ENCODE measurements around the gene CST3. TPM values are rescaled to one million over a fixed set of nuclear protein-coding genes. Genes with fewer than 3 reads are reported as not detected.

The CST3 gene
- total and polyA plus RNA-seq, 10 of the 15 experiments (the other 5 are each of a cell fraction or from before 2014, with no cell fraction given) = 11.8 to 127 (median 57.8) TPM

- no peaks in the 10 kb centered on the region for H3K9me3 ChIP-seq (replicated peaks; ENCODE audit: control insufficient read depth, insufficient read depth, low read length)
- ATAC-seq (no peak), FAIRE-seq (no peak), DNase-seq (ENCODE audit: low read depth, low spot score) (no peak)
- CTCF ChIA-PET = interaction anchor here (1.4 kb wide), 1 partner anchor 145 kb away, joined by 3 read pairs; no protein-coding TSS in a partner anchor
- no peak overlapping the region for H3K9ac ChIP-seq (ENCODE audit: control insufficient read depth, insufficient read depth, low read length)
- BruUV-seq (replicated peaks) = no TSS peak
- intact Hi-C loops (cut with micrococcal nuclease; ENCODE audit: unreplicated experiment) (no loop called here), in situ Hi-C loops (cut with MboI) (no loop called here)
- no peaks in the 10 kb centered on the region for H3K79me2 ChIP-seq (ENCODE audit: control insufficient read depth, insufficient read depth, low read length)
- H3K27me3 ChIP-seq (replicated peaks in 1 of 2; ENCODE audit: control insufficient read depth in 2 of 2, insufficient read depth in 2 of 2, low read length in 1 of 2) = peaks cover 0 to 4% of the 10 kb centered on the region in 2 experiments; a peak in 2 of 4 replicates
- H3K4me3 ChIP-seq = no peak overlapping the region
- POLR2A ChIA-PET = no interaction called here
- no peak overlapping the region for H3K27ac ChIP-seq (ENCODE audit: control insufficient read depth, insufficient read depth)
- H3K4me1 ChIP-seq (ENCODE audit: control insufficient read depth, insufficient read depth, low read length) = no peaks in the 10 kb centered on the region
- no peaks in the 10 kb centered on the region for H4K20me1 ChIP-seq (ENCODE audit: control insufficient read depth, insufficient read depth)
- no peaks in the 10 kb centered on the region for H3K36me3 ChIP-seq (ENCODE audit: control insufficient read depth in 2 of 2, insufficient read depth in 2 of 2, low read length in 1 of 2)
- no peak overlapping the region for H3K4me2 ChIP-seq (ENCODE audit: control insufficient read depth, insufficient read depth)
- RAD21 ChIA-PET (ENCODE audit: unreplicated experiment) = no interaction called here
- no peak for TF ChIP-seq NFYB (IDR thresholded peaks at IDR 0.05; ENCODE audit: insufficient read depth, low read depth, low read length)
- no peak for TF ChIP-seq ZBTB11 (CRISPR knock-in tag; IDR thresholded peaks at IDR 0.05)
- WGBS (ENCODE audit: insufficient coverage, insufficient replicate concordance, low lambda C conversion rate, missing lambda C conversion rate) = 17% methylated on average over 13 of the region's 13 CpGs
- SMC1A ChIA-PET (ENCODE audit: uncharacterized antibody, unreplicated experiment) = no interaction called here
- no peak overlapping the region for H2AFZ ChIP-seq (ENCODE audit: control insufficient read depth, low read depth, low read length)
Observed at GRCh38 chr20:23586735-23587525, 50.8 kb downstream of the CST3 start.

Measured in GM12878 (cell line).